ENCODE data around the gene CNOT6. TPM values are rescaled to one million over a fixed set of nuclear protein-coding genes. Genes with fewer than 3 reads are reported as not detected.
A peak's percentile ranks its signal among the peaks of the same experiment; 100 is the strongest.

Gene CNOT6
- total and polyA plus RNA-seq, 10 of the 15 experiments (the other 5 are each of a cell fraction or from before 2014, with no cell fraction given): 3.8 to 22.1 (median 12.1) TPM

- TF ChIP-seq PKNOX1 (IDR thresholded peaks at IDR 0.05): peak; percentile 85
- TF ChIP-seq NFXL1 (IDR thresholded peaks at IDR 0.05; ENCODE audit: borderline replicate concordance): no peak
- TF ChIP-seq EED (IDR thresholded peaks at IDR 0.05; ENCODE audit: low read depth): no peak
- TF ChIP-seq MXI1 (IDR thresholded peaks at IDR 0.05; ENCODE audit: low read depth, low read length): no peak
- no peak for TF ChIP-seq EZH2 (IDR thresholded peaks at IDR 0.05; ENCODE audit: borderline replicate concordance, control insufficient read depth, low read depth, low read length)
- no peak for TF ChIP-seq TBL1XR1 (IDR thresholded peaks at IDR 0.05; ENCODE audit: low read depth, low read length)
- TF ChIP-seq RBBP5 (conservative IDR thresholded peaks at IDR 0.05): no peak
- TF ChIP-seq GATAD2B (conservative IDR thresholded peaks at IDR 0.05; ENCODE audit: low read depth): no peak
- TF ChIP-seq BHLHE40 (IDR thresholded peaks at IDR 0.05; ENCODE audit: borderline replicate concordance in 1 of 2, low read depth in 2 of 2, low read length in 1 of 2): 0 out of 4 replicates have a peak, but pooled peaks of 1 of the 2 experiments have one; percentile 30
- TF ChIP-seq RFX5 (IDR thresholded peaks at IDR 0.05; ENCODE audit: low read depth, low read length): no peak
- no peak for TF ChIP-seq SMC3 (IDR thresholded peaks at IDR 0.05; ENCODE audit: borderline replicate concordance, low read length)
- TF ChIP-seq BMI1 (IDR thresholded peaks at IDR 0.05; ENCODE audit: borderline replicate concordance): peak; percentile 44; the same call in 1 of the 2 replicates
- TF ChIP-seq MEF2A (IDR thresholded peaks at IDR 0.05; ENCODE audit: insufficient read depth, low read depth, low read length): no peak
- TF ChIP-seq SIN3A (IDR thresholded peaks at IDR 0.05; ENCODE audit: low read depth, low read length): no peak
- no peak for TF ChIP-seq STAT1 (conservative IDR thresholded peaks at IDR 0.05)
- TF ChIP-seq, protein P1, sequence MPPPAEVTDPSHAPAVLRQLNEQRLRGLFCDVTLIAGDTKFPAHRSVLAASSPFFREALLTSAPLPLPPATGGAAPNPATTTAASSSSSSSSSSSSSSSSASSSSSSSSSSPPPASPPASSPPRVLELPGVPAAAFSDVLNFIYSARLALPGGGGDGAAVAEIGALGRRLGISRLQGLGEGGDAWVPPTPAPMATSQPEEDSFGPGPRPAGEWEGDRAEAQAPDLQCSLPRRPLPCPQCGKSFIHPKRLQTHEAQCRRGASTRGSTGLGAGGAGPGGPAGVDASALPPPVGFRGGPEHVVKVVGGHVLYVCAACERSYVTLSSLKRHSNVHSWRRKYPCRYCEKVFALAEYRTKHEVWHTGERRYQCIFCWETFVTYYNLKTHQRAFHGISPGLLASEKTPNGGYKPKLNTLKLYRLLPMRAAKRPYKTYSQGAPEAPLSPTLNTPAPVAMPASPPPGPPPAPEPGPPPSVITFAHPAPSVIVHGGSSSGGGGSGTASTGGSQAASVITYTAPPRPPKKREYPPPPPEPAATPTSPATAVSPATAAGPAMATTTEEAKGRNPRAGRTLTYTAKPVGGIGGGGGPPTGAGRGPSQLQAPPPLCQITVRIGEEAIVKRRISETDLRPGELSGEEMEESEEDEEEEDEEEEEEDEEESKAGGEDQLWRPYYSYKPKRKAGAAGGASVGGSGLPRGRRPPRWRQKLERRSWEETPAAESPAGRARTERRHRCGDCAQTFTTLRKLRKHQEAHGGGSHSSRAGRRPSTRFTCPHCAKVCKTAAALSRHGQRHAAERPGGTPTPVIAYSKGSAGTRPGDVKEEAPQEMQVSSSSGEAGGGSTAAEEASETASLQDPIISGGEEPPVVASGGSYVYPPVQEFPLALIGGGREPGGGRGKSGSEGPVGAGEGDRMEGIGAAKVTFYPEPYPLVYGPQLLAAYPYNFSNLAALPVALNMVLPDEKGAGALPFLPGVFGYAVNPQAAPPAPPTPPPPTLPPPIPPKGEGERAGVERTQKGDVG (CRISPR knock-in tag; IDR thresholded peaks at IDR 0.05): no peak
- no peak for TF ChIP-seq TARDBP (IDR thresholded peaks at IDR 0.05; ENCODE audit: borderline replicate concordance)
- TF ChIP-seq MLLT1 (IDR thresholded peaks at IDR 0.05): no peak
- TF ChIP-seq E2F4 (IDR thresholded peaks at IDR 0.05; ENCODE audit: low read depth, low read length): no peak
- TF ChIP-seq CBFB (IDR thresholded peaks at IDR 0.05; ENCODE audit: low read depth): no peak
- no peak for TF ChIP-seq CEBPZ (IDR thresholded peaks at IDR 0.05; ENCODE audit: low read depth, low read length)
Observed at GRCh38 chr5:180540050-180540694, 46.0 kb downstream of the CNOT6 start (continued).

All from GM12878 (cell line).